Neural cell (in vitro differentiated cells): ENCODE results near the gene KNSTRN. TPM values are rescaled to one million over a fixed set of nuclear protein-coding genes. Genes with fewer than 3 reads are reported as not detected.

ENCODE experiments used
- H2AFZ ChIP-seq: fragments of 200-600, 300-800 bp; sonication (generic), shearing (Covaris generic); 2 replicates; pipeline ENCODE4 v1.6.0; 2014; ENCODE audit warnings: low read depth, mild to moderate bottlenecking, antibody characterized with exemption, low read length, moderate library complexity
- H3F3A ChIP-seq: fragments of 200-600 bp; shearing (Covaris generic); 2 replicates; pipeline ENCODE4 v1.6.1; 2016; ENCODE audit warnings: mild to moderate bottlenecking, moderate library complexity, mixed read lengths, antibody characterized with exemption, low read length; ENCODE audit not compliant: insufficient read depth, poor library complexity, severe bottlenecking
- H3K27ac ChIP-seq: fragments of 200-600, 300-800 bp; sonication (generic), shearing (Covaris generic); 2 replicates; pipeline ENCODE4 v1.5.1; 2014; ENCODE audit warnings: mild to moderate bottlenecking, low read length, moderate library complexity
- H3K27me3 ChIP-seq: fragments of 300-800, 200-600 bp; sonication (generic), shearing (Covaris generic); 2 replicates; pipeline ENCODE4 v1.6.0; 2014; ENCODE audit warnings: mild to moderate bottlenecking, low read depth, low read length, moderate library complexity; ENCODE audit not compliant: insufficient read depth
- H3K36me3 ChIP-seq: fragments of 300-800, 200-600 bp; sonication (generic), shearing (Covaris generic); 2 replicates; pipeline ENCODE4 v1.5.1; 2014; ENCODE audit warnings: mild to moderate bottlenecking, antibody characterized with exemption, low read length, moderate library complexity; ENCODE audit not compliant: insufficient read depth
- H3K4me2 ChIP-seq: fragments of 300-800, 200-600 bp; sonication (generic), shearing (Covaris generic); 2 replicates; pipeline ENCODE4 v1.6.0; 2014; ENCODE audit warnings: mild to moderate bottlenecking, low read length
- H3K4me3 ChIP-seq: fragments of 300-800, 200-600 bp; sonication (generic), shearing (Covaris generic); 2 replicates; pipeline ENCODE4 v1.5.1; 2014; ENCODE audit warnings: mild to moderate bottlenecking, low read length, moderate library complexity
- H3K79me2 ChIP-seq: fragments of 200-600 bp; shearing (Covaris generic); replicated peaks from 2 replicates; pipeline ENCODE4 v1.6.0; 2014; ENCODE audit warnings: mild to moderate bottlenecking, low read length, moderate library complexity; ENCODE audit not compliant: insufficient read depth
- H3K9ac ChIP-seq: fragments of 300-800, 200-600 bp; sonication (generic), shearing (Covaris generic); 2 replicates; pipeline ENCODE4 v1.6.1; 2016; ENCODE audit warnings: mild to moderate bottlenecking, low read length, mixed read lengths
- H3K9me2 ChIP-seq: fragments of 200-600 bp; shearing (Covaris generic); 2 replicates; pipeline ENCODE4 v1.6.1; 2016; ENCODE audit warnings: mild to moderate bottlenecking, low read length, mixed read lengths; ENCODE audit not compliant: insufficient read depth
- H3K9me3 ChIP-seq: fragments of 200-600, 300-800 bp; sonication (generic), shearing (Covaris generic); 2 replicates; pipeline ENCODE4 v1.6.1; 2016; ENCODE audit warnings: mild to moderate bottlenecking, mixed run types, low read length, moderate library complexity, mixed read lengths
- H4K20me1 ChIP-seq: fragments of 200-600 bp; shearing (Covaris generic); 2 replicates; pipeline ENCODE4 v1.6.1; 2016; ENCODE audit warnings: mild to moderate bottlenecking, mixed run types; ENCODE audit not compliant: insufficient read depth
- CTCF ChIP-seq: fragments of 450-650 bp; IDR thresholded peaks from 2 replicates; pipeline ENCODE4 v1.5.1; 2014; ENCODE audit warnings: antibody characterized with exemption, mild to moderate bottlenecking, moderate library complexity; ENCODE audit not compliant: poor library complexity, severe bottlenecking
- EP300 ChIP-seq: fragments of 450-650 bp; conservative IDR thresholded peaks from 2 replicates; pipeline ENCODE4 v1.6.1; 2014; ENCODE audit warnings: antibody characterized with exemption, mild to moderate bottlenecking, moderate library complexity; ENCODE audit not compliant: poor library complexity, severe bottlenecking
- EZH2 ChIP-seq: fragments of 200-600, 300-800 bp; shearing (Covaris generic), sonication (generic); IDR thresholded peaks from 2 replicates; pipeline ENCODE4 v1.6.1; 2014; ENCODE audit warnings: antibody characterized with exemption, low read length, borderline replicate concordance, mild to moderate bottlenecking; ENCODE audit not compliant: insufficient read depth, poor library complexity, severe bottlenecking
- MXI1 ChIP-seq: fragments of 450-650 bp; conservative IDR thresholded peaks from 2 replicates; pipeline ENCODE4 v1.6.1; 2014; ENCODE audit warnings: antibody characterized with exemption, mild to moderate bottlenecking; ENCODE audit not compliant: poor library complexity, severe bottlenecking
- POLR2AphosphoS5 ChIP-seq: IDR thresholded peaks from 2 replicates; pipeline ENCODE4 v1.6.1; 2012
- RAD21 ChIP-seq: fragments of 450-650 bp; conservative IDR thresholded peaks from 2 replicates; pipeline ENCODE4 v1.6.1; 2014; ENCODE audit warnings: antibody characterized with exemption, mild to moderate bottlenecking, moderate library complexity
- REST ChIP-seq: IDR thresholded peaks from 2 replicates; pipeline ENCODE4 v1.6.1; 2012; ENCODE audit warnings: borderline replicate concordance
- SMC3 ChIP-seq: fragments of 450-650 bp; conservative IDR thresholded peaks from 2 replicates; pipeline ENCODE4 v1.6.1; 2014; ENCODE audit warnings: antibody characterized with exemption, mild to moderate bottlenecking, moderate library complexity; ENCODE audit not compliant: poor library complexity
- TAF1 ChIP-seq: IDR thresholded peaks from 2 replicates; pipeline ENCODE4 v1.6.1; 2012; ENCODE audit warnings: low read depth
- polyA plus RNA-seq: library from polyadenylated mRNA; depleted of rRNA; stranded (reverse); fragments of >200 nt; gene quantifications from 2 replicates; pipeline ENCODE4 v1.2.3, GENCODE V29; 2014

KNSTRN gene
- polyA plus RNA-seq, 1 donor from 2014 or later: 38.3 TPM

- Histone ChIP-seq H2AFZ (no peak overlapping the region), H3K4me3 (peak overlapping the region; percentile 53), H3K27ac (no peak overlapping the region), H3K4me2 (no peak overlapping the region), H3K9ac (no peak overlapping the region), H3K9me2 (no peaks in the 10 kb centered on the region), H3K79me2 (no peaks in the 10 kb centered on the region), H3K27me3 (peaks cover 60% of the 10 kb centered on the region), H4K20me1 (no peaks in the 10 kb centered on the region), H3F3A (no peaks in the 10 kb centered on the region), H3K36me3 (no peaks in the 10 kb centered on the region), H3K9me3 (no peaks in the 10 kb centered on the region)
- TF ChIP-seq REST (no peak), CTCF (no peak), SMC3 (no peak), POLR2AphosphoS5 (no peak), RAD21 (no peak), EP300 (no peak), EZH2 (no peak), MXI1 (no peak), TAF1 (no peak)
These were observed 53.2 kb downstream of the KNSTRN start for GRCh38 chr15:40435710-40436089.

DNA sequence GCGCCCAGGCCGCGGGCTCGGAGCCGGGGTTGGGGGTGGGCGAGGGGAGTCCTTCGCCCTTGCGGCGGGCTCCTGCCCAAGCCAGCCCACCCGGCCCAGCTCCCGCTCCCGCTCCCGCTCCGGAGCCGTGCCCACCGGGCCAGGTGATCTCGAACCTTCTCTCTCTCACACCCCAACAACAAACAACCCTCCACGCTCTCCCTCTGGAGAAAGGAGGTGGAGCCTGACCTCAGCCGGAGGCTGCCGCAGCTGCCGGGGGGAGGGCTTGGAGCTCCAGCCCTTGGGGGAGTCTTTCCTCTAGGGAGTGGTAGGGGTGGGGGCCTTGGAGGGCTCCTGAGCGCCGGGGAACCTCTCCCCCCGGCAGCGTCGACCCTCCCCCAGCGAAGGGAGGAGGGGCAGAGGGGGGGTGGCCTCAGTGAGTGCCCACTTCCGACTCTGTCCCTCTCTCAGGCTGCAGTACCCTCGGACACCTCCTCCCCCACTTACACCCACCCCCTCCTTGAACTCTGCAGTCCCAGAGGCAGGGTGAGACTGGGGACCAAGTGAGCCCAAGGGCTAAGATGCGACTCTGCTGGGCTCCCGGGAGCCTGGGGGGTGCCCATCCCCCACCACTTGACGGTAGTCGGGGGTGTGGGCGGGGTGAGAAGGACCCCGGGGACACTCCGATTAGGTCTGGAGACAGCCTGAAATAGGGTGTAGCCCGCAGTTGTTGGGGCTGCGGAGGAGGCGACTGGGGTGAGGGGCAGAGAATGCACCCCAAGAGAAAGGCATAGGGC lies 53.8 kb downstream of the KNSTRN start:
- H3K4me3 ChIP-seq: peak overlapping the region; percentile 53
- no peak overlapping the region for H2AFZ ChIP-seq
- no peak overlapping the region for H3K27ac ChIP-seq
- no peaks in the 10 kb centered on the region for H4K20me1 ChIP-seq
- no peaks in the 10 kb centered on the region for H3F3A ChIP-seq
- no peaks in the 10 kb centered on the region for H3K79me2 ChIP-seq
- no peaks in the 10 kb centered on the region for H3K9me2 ChIP-seq
- H3K27me3 ChIP-seq: peaks cover 60% of the 10 kb centered on the region
- TF ChIP-seq EP300 (no peak), MXI1 (no peak), SMC3 (no peak), CTCF (no peak)
- no peaks in the 10 kb centered on the region for H3K36me3 ChIP-seq
- H3K9ac ChIP-seq: no peak overlapping the region
- no peaks in the 10 kb centered on the region for H3K9me3 ChIP-seq
- H3K4me2 ChIP-seq: no peak overlapping the region
